ENCODE data around the gene BDH2.

DNA sequence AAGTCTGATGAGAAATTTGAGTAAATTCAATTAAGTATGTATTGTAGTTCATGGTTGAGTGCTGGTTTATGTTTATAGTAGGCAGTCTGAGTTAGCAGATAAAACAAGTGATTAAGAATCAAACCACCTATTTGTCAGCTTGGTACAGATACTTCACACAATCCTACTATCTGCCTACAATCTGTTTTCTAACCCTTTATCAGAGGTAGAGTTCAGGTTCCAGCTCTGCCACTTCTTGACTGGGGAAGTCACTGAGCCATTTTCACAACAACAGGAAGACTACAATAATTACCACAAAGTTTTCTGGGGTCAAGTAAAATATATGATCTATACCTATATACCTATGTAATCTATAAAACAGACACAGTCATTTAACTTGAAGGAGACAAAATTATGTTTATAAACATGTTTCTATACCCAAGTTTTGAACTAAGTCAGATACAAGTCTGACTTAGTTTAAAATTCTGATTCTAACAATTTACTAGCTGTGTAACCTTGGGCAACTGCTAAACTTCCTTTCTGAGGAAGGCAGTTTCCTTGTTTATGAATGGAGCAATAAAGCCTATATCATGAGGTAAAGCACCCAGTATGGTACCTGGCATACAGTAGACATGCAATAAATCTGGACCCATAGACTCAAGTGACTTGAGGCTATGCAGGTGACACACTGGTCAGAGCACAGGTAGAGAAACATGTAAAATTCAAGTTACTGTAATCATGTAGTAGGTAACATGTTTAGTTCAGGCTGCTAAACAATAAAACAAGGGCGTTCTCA is 37.2 kb upstream of the BDH2 start:
- TF ChIP-seq, protein P1, sequence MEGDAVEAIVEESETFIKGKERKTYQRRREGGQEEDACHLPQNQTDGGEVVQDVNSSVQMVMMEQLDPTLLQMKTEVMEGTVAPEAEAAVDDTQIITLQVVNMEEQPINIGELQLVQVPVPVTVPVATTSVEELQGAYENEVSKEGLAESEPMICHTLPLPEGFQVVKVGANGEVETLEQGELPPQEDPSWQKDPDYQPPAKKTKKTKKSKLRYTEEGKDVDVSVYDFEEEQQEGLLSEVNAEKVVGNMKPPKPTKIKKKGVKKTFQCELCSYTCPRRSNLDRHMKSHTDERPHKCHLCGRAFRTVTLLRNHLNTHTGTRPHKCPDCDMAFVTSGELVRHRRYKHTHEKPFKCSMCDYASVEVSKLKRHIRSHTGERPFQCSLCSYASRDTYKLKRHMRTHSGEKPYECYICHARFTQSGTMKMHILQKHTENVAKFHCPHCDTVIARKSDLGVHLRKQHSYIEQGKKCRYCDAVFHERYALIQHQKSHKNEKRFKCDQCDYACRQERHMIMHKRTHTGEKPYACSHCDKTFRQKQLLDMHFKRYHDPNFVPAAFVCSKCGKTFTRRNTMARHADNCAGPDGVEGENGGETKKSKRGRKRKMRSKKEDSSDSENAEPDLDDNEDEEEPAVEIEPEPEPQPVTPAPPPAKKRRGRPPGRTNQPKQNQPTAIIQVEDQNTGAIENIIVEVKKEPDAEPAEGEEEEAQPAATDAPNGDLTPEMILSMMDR (IDR thresholded peaks at IDR 0.05) = no peak
- no peak for TF ChIP-seq POLR2AphosphoS5 (IDR thresholded peaks at IDR 0.05; ENCODE audit: insufficient read depth in 1 of 2, low read depth in 1 of 2)

Data from vagina (tissue), 2 donors.